ENCODE measurements around the gene INSL3.

GRCh38 chr19:17843292-17843827 lies 22.0 kb upstream of the INSL3 start:
- no peak for TF ChIP-seq TAF1 (IDR thresholded peaks at IDR 0.05; ENCODE audit: low read depth, low read length)
- no peak for TF ChIP-seq POLR2AphosphoS5 (IDR thresholded peaks at IDR 0.05; ENCODE audit: low read depth, low read length)
- no peak for TF ChIP-seq SPI1 (IDR thresholded peaks at IDR 0.05; ENCODE audit: low read depth, low read length)
- no peak for TF ChIP-seq POU2F2 (IDR thresholded peaks at IDR 0.05; ENCODE audit: low read depth, low read length)
- no peak for TF ChIP-seq POLR2A (IDR thresholded peaks at IDR 0.05; ENCODE audit: low read depth, low read length)
